Gastroesophageal sphincter (tissue), 3 donors: ENCODE data around the gene ATAD2B.

Experiments used
- POLR2A ChIP-seq, 2 donors: fragments of 450-650 bp; IDR thresholded peaks; one replicate each; pipeline ENCODE4 v1.6.1; 2017; ENCODE audit warnings: antibody characterized with exemption in 2 of 2, mild to moderate bottlenecking in 2 of 2, moderate library complexity in 1 of 2
- POLR2AphosphoS5 ChIP-seq: sonication (generic); formaldehyde crosslinking; IDR thresholded peaks from one replicate; pipeline ENCODE4 v1.6.1; 2017; ENCODE audit warnings: antibody characterized with exemption
- TF ChIP-seq, protein P1 (sequence below), 4 experiments: fragments of 200-600 bp in 2 of 4; fragments of 450-650 bp in 2 of 4; sonication (generic) in 1 of 4; IDR thresholded peaks; one replicate each; pipeline ENCODE4 v1.5.1; 2017 to 2019; ENCODE audit warnings: antibody characterized with exemption in 4 of 4, mild to moderate bottlenecking in 2 of 4, moderate library complexity in 2 of 4

GRCh38 chr2:23943666-23944065 is 16.7 kb upstream of the ATAD2B start:
- TF ChIP-seq, protein P1, sequence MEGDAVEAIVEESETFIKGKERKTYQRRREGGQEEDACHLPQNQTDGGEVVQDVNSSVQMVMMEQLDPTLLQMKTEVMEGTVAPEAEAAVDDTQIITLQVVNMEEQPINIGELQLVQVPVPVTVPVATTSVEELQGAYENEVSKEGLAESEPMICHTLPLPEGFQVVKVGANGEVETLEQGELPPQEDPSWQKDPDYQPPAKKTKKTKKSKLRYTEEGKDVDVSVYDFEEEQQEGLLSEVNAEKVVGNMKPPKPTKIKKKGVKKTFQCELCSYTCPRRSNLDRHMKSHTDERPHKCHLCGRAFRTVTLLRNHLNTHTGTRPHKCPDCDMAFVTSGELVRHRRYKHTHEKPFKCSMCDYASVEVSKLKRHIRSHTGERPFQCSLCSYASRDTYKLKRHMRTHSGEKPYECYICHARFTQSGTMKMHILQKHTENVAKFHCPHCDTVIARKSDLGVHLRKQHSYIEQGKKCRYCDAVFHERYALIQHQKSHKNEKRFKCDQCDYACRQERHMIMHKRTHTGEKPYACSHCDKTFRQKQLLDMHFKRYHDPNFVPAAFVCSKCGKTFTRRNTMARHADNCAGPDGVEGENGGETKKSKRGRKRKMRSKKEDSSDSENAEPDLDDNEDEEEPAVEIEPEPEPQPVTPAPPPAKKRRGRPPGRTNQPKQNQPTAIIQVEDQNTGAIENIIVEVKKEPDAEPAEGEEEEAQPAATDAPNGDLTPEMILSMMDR (IDR thresholded peaks at IDR 0.05), result no peak
- TF ChIP-seq POLR2AphosphoS5 (no peak), POLR2A (IDR thresholded peaks at IDR 0.05) (no peak)
